ENCODE measurements around the gene NRXN3. TPM values are rescaled to one million over a fixed set of nuclear protein-coding genes. Genes with fewer than 3 reads are reported as not detected.

The NRXN3 gene
- total and polyA plus RNA-seq, 8 donors: 1.3 to 7.6 (median 1.5) TPM

DNA sequence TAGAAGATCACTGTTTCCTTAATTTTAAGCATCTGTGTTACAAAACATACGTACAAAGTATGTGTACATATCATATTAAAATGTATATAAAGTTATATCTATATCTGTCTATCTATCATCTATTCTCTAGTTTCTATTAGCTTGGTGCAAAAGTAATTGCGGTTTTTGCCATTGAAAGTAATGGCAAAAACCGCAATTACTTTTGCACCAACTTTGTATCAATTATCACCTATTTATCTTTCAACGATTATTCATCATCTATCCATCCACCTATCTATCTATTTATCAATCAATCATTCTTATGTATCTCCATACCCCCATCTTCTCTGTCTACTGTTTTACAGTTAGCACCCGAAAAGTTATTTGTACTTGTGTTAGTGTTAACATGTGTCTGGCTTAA, 447.6 kb downstream of the NRXN3 start:
- DNase-seq: no peak
- Histone ChIP-seq H3K27me3 (no peaks in the 10 kb centered on the region), H3K4me1 (no peaks in the 10 kb centered on the region), H3K4me3 (no peak overlapping the region), H3K36me3 (no peaks in the 10 kb centered on the region), H3K27ac (no peak overlapping the region), H3K9me3 (no peaks in the 10 kb centered on the region)
- TF ChIP-seq, protein P1, sequence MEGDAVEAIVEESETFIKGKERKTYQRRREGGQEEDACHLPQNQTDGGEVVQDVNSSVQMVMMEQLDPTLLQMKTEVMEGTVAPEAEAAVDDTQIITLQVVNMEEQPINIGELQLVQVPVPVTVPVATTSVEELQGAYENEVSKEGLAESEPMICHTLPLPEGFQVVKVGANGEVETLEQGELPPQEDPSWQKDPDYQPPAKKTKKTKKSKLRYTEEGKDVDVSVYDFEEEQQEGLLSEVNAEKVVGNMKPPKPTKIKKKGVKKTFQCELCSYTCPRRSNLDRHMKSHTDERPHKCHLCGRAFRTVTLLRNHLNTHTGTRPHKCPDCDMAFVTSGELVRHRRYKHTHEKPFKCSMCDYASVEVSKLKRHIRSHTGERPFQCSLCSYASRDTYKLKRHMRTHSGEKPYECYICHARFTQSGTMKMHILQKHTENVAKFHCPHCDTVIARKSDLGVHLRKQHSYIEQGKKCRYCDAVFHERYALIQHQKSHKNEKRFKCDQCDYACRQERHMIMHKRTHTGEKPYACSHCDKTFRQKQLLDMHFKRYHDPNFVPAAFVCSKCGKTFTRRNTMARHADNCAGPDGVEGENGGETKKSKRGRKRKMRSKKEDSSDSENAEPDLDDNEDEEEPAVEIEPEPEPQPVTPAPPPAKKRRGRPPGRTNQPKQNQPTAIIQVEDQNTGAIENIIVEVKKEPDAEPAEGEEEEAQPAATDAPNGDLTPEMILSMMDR (IDR thresholded peaks at IDR 0.05): no peak
- no peak for ATAC-seq
- intact Hi-C loops (cut with DNase I): no loop called here

DNA sequence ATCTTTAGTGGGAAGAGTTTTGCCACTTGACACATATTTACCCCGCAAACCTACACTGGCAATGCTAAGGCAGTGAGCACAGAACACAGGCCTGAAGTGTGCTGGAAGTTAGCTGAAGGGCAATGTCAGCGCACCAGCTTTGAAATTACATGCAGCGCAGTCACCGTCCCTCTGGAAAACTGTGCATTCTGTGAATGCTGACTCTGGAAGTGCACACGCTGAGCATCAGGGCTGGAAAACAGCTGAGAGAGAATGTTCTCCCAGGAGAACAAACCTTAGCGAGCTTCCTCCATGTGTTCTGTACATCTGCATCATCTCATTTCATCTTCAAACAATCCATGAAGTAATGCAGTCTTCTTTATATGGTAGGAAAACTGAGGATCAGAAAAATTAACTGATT, 448.2 kb downstream of the NRXN3 start:
- Histone ChIP-seq H3K27ac (no peak overlapping the region), H3K4me3 (no peak overlapping the region), H3K9me3 (no peaks in the 10 kb centered on the region), H3K27me3 (no peaks in the 10 kb centered on the region), H3K4me1 (no peaks in the 10 kb centered on the region), H3K36me3 (no peaks in the 10 kb centered on the region)
- intact Hi-C loops (cut with DNase I): no loop called here
- DNase-seq (no peak), ATAC-seq (no peak)
- TF ChIP-seq, protein P1 (IDR thresholded peaks at IDR 0.05): no peak

DNA sequence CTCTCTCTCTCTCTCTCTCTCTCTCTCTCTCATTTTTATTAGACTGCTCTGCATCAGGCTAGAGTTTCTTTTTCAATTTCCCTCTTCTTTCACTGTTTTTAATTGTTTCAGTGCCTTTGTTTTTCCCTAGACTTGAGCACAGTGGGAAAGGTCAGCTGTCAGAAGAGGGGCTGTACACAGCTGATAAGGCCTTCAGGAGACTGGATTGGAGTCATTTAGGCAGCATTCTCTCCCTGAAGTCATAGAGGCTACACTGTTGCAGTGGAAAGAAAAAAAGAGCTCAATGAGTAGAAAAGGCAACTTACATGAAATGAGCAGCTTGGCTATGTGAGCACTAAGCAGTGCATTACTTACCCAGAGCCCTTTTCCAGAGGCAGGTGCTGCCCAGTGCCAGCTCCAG, 456.9 kb downstream of the NRXN3 start:
- no peaks in the 10 kb centered on the region for H3K27me3 ChIP-seq
- intact Hi-C loops (cut with DNase I): no loop called here
- no peaks in the 10 kb centered on the region for H3K36me3 ChIP-seq
- TF ChIP-seq, protein P1 (IDR thresholded peaks at IDR 0.05): no peak
- H3K27ac ChIP-seq: no peak overlapping the region
- no peak overlapping the region for H3K4me3 ChIP-seq
- no peak for DNase-seq
- H3K4me1 ChIP-seq: no peaks in the 10 kb centered on the region
- ATAC-seq: no peak
- H3K9me3 ChIP-seq: no peaks in the 10 kb centered on the region

DNA sequence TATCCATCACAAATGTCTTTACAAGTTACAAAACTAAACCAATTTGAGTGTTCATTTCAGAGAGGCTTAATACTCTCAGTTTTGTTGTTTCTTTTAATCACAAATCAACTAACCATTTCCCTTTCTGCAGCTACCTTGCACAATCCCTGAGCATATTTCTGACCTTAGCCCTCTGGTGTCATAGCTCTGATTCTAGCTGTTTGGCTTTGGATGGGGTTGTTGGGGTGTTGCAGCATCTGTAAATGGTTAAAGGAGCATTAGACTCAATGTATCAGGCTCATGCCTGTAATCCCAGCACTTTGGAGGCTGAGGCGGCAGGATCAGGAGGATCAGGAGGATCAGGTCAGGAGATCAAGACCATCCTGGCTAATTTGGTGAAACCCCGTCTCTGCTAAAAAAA, 461.4 kb downstream of the NRXN3 start:
- H3K36me3 ChIP-seq: no peaks in the 10 kb centered on the region
- H3K27ac ChIP-seq: no peak overlapping the region
- H3K9me3 ChIP-seq: peaks cover 0 to 3% of the 10 kb centered on the region in 2 donors
- ATAC-seq: no peak
- no peaks in the 10 kb centered on the region for H3K27me3 ChIP-seq
- H3K4me3 ChIP-seq: no peak overlapping the region
- no peaks in the 10 kb centered on the region for H3K4me1 ChIP-seq
- no peak for DNase-seq
- intact Hi-C loops (cut with DNase I): no loop called here
- TF ChIP-seq, protein P1 (IDR thresholded peaks at IDR 0.05): no peak

DNA sequence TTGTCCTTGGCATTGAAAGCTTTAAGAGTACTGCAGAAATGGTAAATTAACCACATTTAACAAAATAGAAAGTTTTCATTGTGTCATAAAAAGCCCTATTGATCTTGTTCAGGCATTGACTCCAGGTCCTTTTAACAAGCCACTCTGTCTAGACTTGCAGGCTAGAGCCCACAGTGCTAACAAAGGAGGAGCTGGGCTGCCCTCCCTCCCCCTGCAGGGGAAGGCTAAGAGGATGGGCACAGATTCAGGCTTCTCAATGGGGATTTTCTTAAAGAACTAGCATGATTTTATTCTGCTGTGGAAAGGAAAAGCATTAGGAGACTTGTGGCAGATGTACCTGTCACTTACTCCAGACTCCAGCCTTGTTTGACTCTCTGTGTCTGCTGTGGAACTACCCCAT, 463.6 kb downstream of the NRXN3 start:
- no peak overlapping the region for H3K27ac ChIP-seq
- no peak overlapping the region for H3K4me3 ChIP-seq
- peaks cover 0 to 9% of the 10 kb centered on the region in 2 donors for H3K9me3 ChIP-seq
- no peaks in the 10 kb centered on the region for H3K4me1 ChIP-seq
- H3K36me3 ChIP-seq: no peaks in the 10 kb centered on the region
- H3K27me3 ChIP-seq: no peaks in the 10 kb centered on the region
- DNase-seq (no peak), ATAC-seq (no peak)
- intact Hi-C loops (cut with DNase I): no loop called here
- TF ChIP-seq, protein P1 (IDR thresholded peaks at IDR 0.05): no peak

Data from left lung (tissue), 10 donors.